Measurements from ENCODE around the gene COMMD8. TPM values are rescaled to one million over a fixed set of nuclear protein-coding genes. Genes with fewer than 3 reads are reported as not detected.

Gene COMMD8
- total RNA-seq, 2 experiments from 2014 or later: 30.2 to 30.4 TPM

DNA sequence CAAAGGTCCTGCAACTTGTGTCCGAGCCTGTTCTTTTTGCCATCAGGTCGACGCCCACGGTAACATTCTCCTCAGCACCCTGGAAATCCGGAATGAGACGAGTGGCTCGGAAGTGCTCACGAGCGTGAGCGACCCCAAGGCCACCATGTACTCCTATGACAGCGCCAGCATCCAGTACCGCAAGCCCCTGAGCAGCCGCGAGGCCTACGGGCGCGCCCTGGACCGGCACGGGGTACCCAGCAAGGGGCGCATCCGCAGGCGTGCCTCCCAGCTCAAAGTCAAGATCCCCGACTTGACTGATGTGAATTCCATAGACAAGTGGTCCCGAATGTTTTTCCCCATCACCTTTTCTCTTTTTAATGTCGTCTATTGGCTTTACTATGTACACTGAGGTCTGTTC is 37.9 kb downstream of the COMMD8 start:
- ATAC-seq: no peak
- H3K27ac Mint-ChIP-seq: no peak overlapping the region
- CTCF ChIA-PET: no interaction called here
- H3K36me3 Mint-ChIP-seq (ENCODE audit: low read depth): no peaks in the 10 kb centered on the region
- H3K4me3 Mint-ChIP-seq: no peak overlapping the region
- H3K27me3 Mint-ChIP-seq (ENCODE audit: low read depth): peaks cover 22% of the 10 kb centered on the region
- no peaks in the 10 kb centered on the region for H3K9me3 Mint-ChIP-seq (ENCODE audit: insufficient read depth)
- no peak for DNase-seq
- H3K4me1 Mint-ChIP-seq (ENCODE audit: low read depth): no peaks in the 10 kb centered on the region
- POLR2A ChIA-PET: no interaction called here

DNA sequence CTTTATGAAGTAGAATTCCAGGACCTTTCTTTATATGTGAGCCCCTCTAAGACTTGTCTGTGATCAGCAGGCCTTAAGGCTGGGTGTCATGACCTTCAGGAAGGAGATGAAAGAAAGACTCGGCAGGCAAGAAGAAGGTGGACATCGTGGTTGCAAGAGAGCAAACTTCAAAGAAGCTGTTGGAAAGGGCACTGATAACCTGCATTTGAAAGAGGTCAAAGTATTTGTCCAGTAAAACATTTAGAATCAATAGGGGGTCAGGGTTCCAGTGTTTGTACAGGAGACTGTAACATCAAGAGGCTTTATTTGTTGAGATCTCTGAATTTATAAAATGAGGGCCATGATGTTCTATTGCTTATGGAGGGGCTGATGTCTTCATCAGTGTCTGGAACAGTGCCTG is 44.2 kb downstream of the COMMD8 start:
- no peak overlapping the region for H3K27ac Mint-ChIP-seq
- ATAC-seq (no peak), DNase-seq (no peak)
- H3K4me3 Mint-ChIP-seq: no peak overlapping the region
- ChIA-PET CTCF (no interaction called here), POLR2A (no interaction called here)
- H3K27me3 Mint-ChIP-seq (ENCODE audit: low read depth): peaks cover 22% of the 10 kb centered on the region
- no peaks in the 10 kb centered on the region for H3K4me1 Mint-ChIP-seq (ENCODE audit: low read depth)
- H3K36me3 Mint-ChIP-seq (ENCODE audit: low read depth): no peaks in the 10 kb centered on the region
- no peaks in the 10 kb centered on the region for H3K9me3 Mint-ChIP-seq (ENCODE audit: insufficient read depth)

DNA sequence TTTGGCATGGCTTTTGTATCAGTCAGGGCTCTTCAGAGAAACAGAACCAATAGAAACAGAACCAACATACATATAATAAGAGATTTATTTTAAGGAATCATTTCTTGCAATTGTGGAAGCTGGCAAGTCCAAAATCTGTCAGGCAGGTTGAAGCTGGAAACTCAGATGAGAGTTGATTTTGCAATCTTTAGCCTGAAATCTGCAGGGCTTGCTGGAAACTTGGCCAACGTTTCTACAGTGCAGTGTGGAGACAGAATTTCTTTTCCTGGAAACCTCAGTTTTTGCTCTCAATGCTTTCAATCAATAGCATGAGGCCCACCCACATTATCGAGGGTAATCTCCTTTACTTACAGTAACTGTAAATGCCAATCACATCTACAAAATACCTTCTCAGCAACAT is 45.4 kb downstream of the COMMD8 start:
- DNase-seq (no peak), ATAC-seq (no peak)
- no peak overlapping the region for H3K4me3 Mint-ChIP-seq
- peaks cover 22% of the 10 kb centered on the region for H3K27me3 Mint-ChIP-seq (ENCODE audit: low read depth)
- ChIA-PET POLR2A (no interaction called here), CTCF (no interaction called here)
- H3K9me3 Mint-ChIP-seq (ENCODE audit: insufficient read depth): no peaks in the 10 kb centered on the region
- no peaks in the 10 kb centered on the region for H3K36me3 Mint-ChIP-seq (ENCODE audit: low read depth)
- no peak overlapping the region for H3K27ac Mint-ChIP-seq
- no peaks in the 10 kb centered on the region for H3K4me1 Mint-ChIP-seq (ENCODE audit: low read depth)

DNA sequence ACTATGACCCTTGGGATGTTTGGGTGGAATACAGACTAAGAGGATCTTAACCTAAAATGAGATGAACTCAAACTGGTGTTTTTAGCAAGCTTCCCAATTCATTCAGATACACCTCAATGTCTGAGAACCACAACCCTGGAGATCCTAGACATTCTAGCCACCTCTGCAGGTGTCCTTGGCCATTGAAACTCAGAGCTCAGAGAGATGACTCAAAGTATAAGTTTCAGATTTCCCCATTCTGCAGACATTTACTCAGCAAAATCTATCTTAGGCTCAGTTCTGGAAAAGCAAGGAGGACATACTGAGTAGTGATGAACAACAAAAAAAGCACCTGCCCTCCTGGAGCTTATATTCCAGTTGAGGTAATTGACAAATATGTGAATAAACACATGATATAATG is 47.8 kb downstream of the COMMD8 start:
- ATAC-seq (no peak), DNase-seq (no peak)
- Mint-ChIP-seq H3K27me3 (ENCODE audit: low read depth) (peaks cover 14% of the 10 kb centered on the region), H3K9me3 (ENCODE audit: insufficient read depth) (no peaks in the 10 kb centered on the region), H3K4me3 (no peak overlapping the region), H3K4me1 (ENCODE audit: low read depth) (no peaks in the 10 kb centered on the region), H3K27ac (no peak overlapping the region), H3K36me3 (ENCODE audit: low read depth) (no peaks in the 10 kb centered on the region)
- ChIA-PET CTCF (no interaction called here), POLR2A (no interaction called here)

DNA sequence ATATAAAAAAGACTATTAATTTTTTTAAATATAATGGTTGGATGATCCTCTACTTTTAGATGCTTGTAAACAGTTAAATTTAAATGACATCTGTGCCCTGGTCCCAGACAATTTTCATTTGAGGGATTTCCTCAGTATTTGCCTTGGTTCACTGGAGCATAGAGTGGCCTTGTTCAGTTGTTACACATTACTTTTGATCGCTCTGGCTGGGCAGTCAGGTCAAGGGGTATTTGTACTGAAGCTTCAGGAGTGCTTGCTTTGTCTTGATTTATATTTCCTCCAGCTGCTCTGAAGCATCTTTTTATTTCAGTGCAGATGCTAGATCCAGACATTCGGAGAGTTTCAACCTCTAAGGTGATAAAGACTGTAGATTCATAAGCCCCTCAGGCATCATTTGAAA is 50.0 kb downstream of the COMMD8 start:
- CTCF ChIA-PET: no interaction called here
- no peak overlapping the region for H3K27ac Mint-ChIP-seq
- H3K4me3 Mint-ChIP-seq: no peak overlapping the region
- no peaks in the 10 kb centered on the region for H3K4me1 Mint-ChIP-seq (ENCODE audit: low read depth)
- H3K9me3 Mint-ChIP-seq (ENCODE audit: insufficient read depth): no peaks in the 10 kb centered on the region
- ATAC-seq: no peak
- peaks cover 10% of the 10 kb centered on the region for H3K27me3 Mint-ChIP-seq (ENCODE audit: low read depth)
- POLR2A ChIA-PET: no interaction called here
- no peak for DNase-seq
- H3K36me3 Mint-ChIP-seq (ENCODE audit: low read depth): no peaks in the 10 kb centered on the region

DNA sequence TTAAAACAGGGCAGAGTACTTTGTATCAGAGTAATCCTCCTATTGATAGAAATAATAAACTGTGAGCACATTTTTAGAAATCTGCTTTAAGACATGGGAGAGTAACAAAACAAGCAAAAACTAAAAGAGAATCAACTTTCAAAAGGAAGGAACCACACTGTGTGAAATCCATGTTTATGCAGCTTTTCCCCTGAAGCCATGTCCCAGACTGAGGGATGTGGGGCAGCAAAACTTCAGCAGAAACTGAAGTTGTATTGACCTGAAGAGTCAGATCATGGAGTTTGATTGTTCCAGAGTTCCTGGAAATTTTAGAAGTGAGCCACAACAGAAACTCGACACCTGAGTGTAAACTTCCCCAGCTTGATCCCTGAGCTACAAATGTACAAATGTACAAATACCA is 53.2 kb downstream of the COMMD8 start:
- Mint-ChIP-seq H3K27me3 (ENCODE audit: low read depth) (peaks cover 17% of the 10 kb centered on the region), H3K36me3 (ENCODE audit: low read depth) (no peaks in the 10 kb centered on the region), H3K9me3 (ENCODE audit: insufficient read depth) (no peaks in the 10 kb centered on the region), H3K4me1 (ENCODE audit: low read depth) (no peaks in the 10 kb centered on the region), H3K27ac (no peak overlapping the region), H3K4me3 (no peak overlapping the region)
- ATAC-seq (no peak), DNase-seq (no peak)
- CTCF ChIA-PET: no interaction called here
- POLR2A ChIA-PET: no interaction called here

DNA sequence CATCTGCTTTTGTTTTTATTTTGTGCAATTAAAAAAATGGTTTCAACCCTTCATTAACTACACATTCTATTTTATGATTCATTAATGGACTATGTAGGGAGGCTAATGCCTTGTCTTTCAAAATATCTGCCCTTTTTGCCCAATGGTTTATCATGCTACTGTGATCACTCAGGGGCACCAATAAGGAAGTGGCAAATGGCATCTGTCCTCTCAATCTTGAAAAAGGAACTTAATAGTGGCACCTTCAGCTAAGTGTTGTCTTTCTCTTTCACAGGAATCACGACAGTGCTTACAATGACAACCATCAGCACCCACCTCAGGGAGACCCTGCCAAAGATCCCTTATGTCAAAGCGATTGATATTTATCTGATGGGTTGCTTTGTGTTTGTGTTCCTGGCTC is 57.1 kb downstream of the COMMD8 start:
- POLR2A ChIA-PET: no interaction called here
- Mint-ChIP-seq H3K4me3 (no peak overlapping the region), H3K4me1 (ENCODE audit: low read depth) (no peaks in the 10 kb centered on the region), H3K27me3 (ENCODE audit: low read depth) (peaks cover 19% of the 10 kb centered on the region), H3K9me3 (ENCODE audit: insufficient read depth) (no peaks in the 10 kb centered on the region), H3K36me3 (ENCODE audit: low read depth) (no peaks in the 10 kb centered on the region), H3K27ac (no peak overlapping the region)
- ATAC-seq (no peak), DNase-seq (no peak)
- CTCF ChIA-PET: no interaction called here

Other genes starting within 250 kb of the COMMD8 start
- gene ATP10D, start 21.6 kb upstream of the COMMD8 start, total RNA-seq: 10 to 100 TPM; 10.1 to 11.7 TPM

Data from activated CD8-positive, alpha-beta T cell treated with anti-CD3 and anti-CD28 coated beads, Interleukin-2, amount 10 ng/mL, durations not matched to agents 7 days and 5 days (primary cell).